ENCODE measurements around the gene LMBR1L.
"Not testable (repeated sequence)": the region's sequence is repeated elsewhere in the genome, so short reads cannot be mapped to it uniquely, and the experiment has no call there.

The LMBR1L gene, protein sequence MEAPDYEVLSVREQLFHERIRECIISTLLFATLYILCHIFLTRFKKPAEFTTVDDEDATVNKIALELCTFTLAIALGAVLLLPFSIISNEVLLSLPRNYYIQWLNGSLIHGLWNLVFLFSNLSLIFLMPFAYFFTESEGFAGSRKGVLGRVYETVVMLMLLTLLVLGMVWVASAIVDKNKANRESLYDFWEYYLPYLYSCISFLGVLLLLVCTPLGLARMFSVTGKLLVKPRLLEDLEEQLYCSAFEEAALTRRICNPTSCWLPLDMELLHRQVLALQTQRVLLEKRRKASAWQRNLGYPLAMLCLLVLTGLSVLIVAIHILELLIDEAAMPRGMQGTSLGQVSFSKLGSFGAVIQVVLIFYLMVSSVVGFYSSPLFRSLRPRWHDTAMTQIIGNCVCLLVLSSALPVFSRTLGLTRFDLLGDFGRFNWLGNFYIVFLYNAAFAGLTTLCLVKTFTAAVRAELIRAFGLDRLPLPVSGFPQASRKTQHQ

DNA sequence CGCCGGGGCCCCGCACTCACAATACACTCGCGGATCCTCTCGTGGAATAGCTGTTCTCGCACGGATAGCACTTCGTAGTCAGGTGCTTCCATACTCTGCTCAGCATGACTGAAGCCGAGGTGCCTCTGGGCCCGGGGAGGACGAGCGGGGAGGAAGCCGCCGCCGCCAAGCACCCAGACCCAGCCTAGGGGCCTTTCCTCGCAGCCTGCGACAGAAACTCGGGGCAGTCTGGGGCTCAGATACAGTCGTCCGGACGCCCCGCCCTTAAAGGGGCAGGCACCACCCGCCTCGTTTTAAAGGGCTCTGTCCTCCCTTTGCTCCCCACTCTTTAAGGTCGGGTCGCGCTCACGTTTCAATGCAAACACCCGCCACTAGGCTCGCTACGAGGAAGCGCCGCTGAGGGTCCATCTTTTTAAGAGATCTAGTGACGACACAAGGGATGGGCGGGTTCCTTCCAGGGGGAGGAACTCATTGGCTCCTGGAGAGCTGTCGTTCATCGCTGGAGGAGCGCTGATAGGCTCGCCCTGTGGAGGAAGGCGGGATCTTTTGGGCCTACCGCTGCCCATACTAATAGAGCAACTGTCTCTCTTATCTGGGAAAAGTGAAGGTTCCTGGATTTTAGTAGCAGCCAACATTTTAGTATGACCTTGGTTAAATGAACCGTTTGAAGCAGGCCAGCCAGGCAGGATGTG, at the start of gene LMBR1L:
Gene LMBR1L, minus strand, starts transcription at position 384 of the 692 bp plus-strand sequence. Its CDS starts 292 bp downstream, at position 92.
- H3K9me3 ChIP-seq (ENCODE audit: control insufficient read depth, insufficient read depth, low read depth, low read length), result 0 out of 2 replicates have a peak, but pooled peaks cover 6% of the 10 kb centered on the region
- H3K4me1 ChIP-seq (ENCODE audit: control insufficient read depth, insufficient read depth, low read length), result peaks cover 15% of the 10 kb centered on the region
- H3K9ac ChIP-seq (ENCODE audit: low read length), result peak within 1 kb of the TSS; percentile 73
- H3K27ac ChIP-seq (ENCODE audit: low read depth, low read length), result no peak within 1 kb of the TSS
- H3K4me3 ChIP-seq (ENCODE audit: low read depth, low read length), result peak within 1 kb of the TSS; percentile 91
- H3K27me3 ChIP-seq (ENCODE audit: control insufficient read depth, insufficient read depth, low read length), result no peaks in the 10 kb centered on the region
- peaks cover 15% of the 10 kb centered on the region for H3K36me3 ChIP-seq (ENCODE audit: control insufficient read depth, insufficient read depth, low read length)

DNA sequence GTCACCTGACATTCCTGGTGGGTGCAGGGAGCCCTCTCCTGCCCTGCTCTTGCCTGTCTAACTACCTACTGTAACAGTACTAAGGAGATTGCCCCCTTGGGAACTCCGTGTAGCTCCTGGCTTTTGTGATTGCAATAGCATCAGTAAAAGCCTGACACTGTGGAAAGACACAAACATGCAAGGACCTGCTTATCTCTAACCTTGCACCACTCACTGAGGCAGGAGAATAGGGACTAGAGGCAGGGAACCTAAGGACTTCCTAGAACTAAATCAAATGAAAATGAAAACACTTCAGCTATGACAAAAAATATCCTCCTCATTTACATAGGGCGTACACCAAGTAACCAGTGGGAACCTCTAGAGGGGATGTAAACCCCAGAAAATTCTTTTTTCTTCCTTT, 49.8 kb upstream of the LMBR1L start:
- H3K27me3 ChIP-seq (ENCODE audit: control insufficient read depth, insufficient read depth, low read length), result no peaks in the 10 kb centered on the region
- no peaks in the 10 kb centered on the region for H3K36me3 ChIP-seq (ENCODE audit: control insufficient read depth, insufficient read depth, low read length)
- H3K27ac ChIP-seq (ENCODE audit: low read depth, low read length), result no peak overlapping the region
- H3K9ac ChIP-seq (ENCODE audit: low read length), result no peak overlapping the region
- 0 out of 2 replicates have a peak, but pooled peaks cover 5% of the 10 kb centered on the region for H3K4me1 ChIP-seq (ENCODE audit: control insufficient read depth, insufficient read depth, low read length)
- H3K4me3 ChIP-seq (ENCODE audit: low read depth, low read length), result no peak overlapping the region
- no peaks in the 10 kb centered on the region for H3K9me3 ChIP-seq (ENCODE audit: control insufficient read depth, insufficient read depth, low read depth, low read length)

DNA sequence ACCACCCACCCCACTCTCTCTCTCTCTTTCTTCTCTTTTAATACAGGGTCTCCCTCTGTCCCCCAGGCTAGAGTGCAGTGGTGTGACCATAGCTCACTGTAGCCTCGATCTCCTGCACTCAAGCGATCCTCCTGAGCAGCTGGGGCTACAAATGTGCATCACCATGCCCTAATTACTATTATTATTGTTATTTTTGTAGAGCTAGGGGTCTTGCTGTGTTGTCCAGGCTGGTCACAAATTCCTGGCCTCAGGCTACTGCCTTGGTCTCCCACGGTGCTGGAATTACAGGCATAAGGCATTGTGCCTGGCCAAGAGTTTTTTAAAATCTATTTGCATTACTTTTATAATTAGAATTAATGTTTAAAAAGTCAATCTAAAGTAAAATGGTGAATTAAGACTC, 43.6 kb upstream of the LMBR1L start:
- no peaks in the 10 kb centered on the region for H3K27me3 ChIP-seq (ENCODE audit: control insufficient read depth, insufficient read depth, low read length)
- no peak overlapping the region for H3K9ac ChIP-seq (ENCODE audit: low read length)
- H3K4me1 ChIP-seq (ENCODE audit: control insufficient read depth, insufficient read depth, low read length), result no peaks in the 10 kb centered on the region
- H3K27ac ChIP-seq (ENCODE audit: low read depth, low read length), result no peak overlapping the region
- no peaks in the 10 kb centered on the region for H3K9me3 ChIP-seq (ENCODE audit: control insufficient read depth, insufficient read depth, low read depth, low read length)
- H3K4me3 ChIP-seq (ENCODE audit: low read depth, low read length), result no peak overlapping the region
- no peaks in the 10 kb centered on the region for H3K36me3 ChIP-seq (ENCODE audit: control insufficient read depth, insufficient read depth, low read length)

DNA sequence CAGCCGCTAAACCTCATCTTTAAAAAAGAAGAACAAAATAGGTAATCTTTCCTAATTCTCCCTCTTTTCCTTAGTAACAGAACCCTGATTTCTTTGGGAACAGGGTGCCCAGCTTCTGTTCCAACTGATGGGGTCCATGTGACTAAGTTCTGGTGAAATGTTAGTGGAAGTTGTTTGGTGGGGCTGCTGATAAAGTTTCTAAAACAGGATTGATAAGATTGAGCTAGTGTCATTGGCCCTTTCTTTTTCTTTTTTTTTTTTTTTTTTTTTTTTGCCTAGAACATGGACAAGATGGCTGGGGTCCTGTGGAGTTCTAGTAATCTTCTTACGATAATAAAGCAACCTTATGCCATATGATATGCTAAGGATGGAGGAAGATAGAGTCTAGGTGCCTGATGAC, 36.7 kb upstream of the LMBR1L start:
- no peaks in the 10 kb centered on the region for H3K27me3 ChIP-seq (ENCODE audit: control insufficient read depth, insufficient read depth, low read length)
- H3K27ac ChIP-seq (ENCODE audit: low read depth, low read length), result no peak overlapping the region
- no peak overlapping the region for H3K4me3 ChIP-seq (ENCODE audit: low read depth, low read length)
- no peaks in the 10 kb centered on the region for H3K9me3 ChIP-seq (ENCODE audit: control insufficient read depth, insufficient read depth, low read depth, low read length)
- H3K4me1 ChIP-seq (ENCODE audit: control insufficient read depth, insufficient read depth, low read length), result no peaks in the 10 kb centered on the region
- no peaks in the 10 kb centered on the region for H3K36me3 ChIP-seq (ENCODE audit: control insufficient read depth, insufficient read depth, low read length)
- H3K9ac ChIP-seq (ENCODE audit: low read length), result no peak overlapping the region

DNA sequence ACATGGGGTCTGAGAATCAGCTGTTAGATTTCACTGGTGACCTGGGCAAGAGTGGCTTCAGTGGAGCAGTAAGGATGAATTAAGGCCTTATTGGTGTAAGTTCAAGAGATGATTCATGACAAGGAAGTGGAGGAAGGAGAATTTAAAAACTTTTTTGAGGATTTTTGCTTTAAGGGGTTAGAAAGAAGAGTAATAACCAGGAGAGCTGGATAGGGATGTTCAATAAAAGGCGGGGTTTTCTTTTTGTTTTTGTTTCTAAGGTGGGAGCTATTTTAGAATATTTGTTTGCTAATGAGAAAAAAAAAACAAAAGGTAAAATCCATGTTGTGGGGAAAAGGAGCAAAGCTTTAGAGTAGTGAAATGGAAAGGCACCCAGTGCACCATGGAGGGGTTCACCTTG, 35.8 kb upstream of the LMBR1L start:
- Histone ChIP-seq H3K4me3 (ENCODE audit: low read depth, low read length) (no peak overlapping the region), H3K27ac (ENCODE audit: low read depth, low read length) (no peak overlapping the region), H3K9ac (ENCODE audit: low read length) (no peak overlapping the region), H3K4me1 (ENCODE audit: control insufficient read depth, insufficient read depth, low read length) (no peaks in the 10 kb centered on the region), H3K36me3 (ENCODE audit: control insufficient read depth, insufficient read depth, low read length) (no peaks in the 10 kb centered on the region), H3K27me3 (ENCODE audit: control insufficient read depth, insufficient read depth, low read length) (no peaks in the 10 kb centered on the region), H3K9me3 (ENCODE audit: control insufficient read depth, insufficient read depth, low read depth, low read length) (no peaks in the 10 kb centered on the region)

DNA sequence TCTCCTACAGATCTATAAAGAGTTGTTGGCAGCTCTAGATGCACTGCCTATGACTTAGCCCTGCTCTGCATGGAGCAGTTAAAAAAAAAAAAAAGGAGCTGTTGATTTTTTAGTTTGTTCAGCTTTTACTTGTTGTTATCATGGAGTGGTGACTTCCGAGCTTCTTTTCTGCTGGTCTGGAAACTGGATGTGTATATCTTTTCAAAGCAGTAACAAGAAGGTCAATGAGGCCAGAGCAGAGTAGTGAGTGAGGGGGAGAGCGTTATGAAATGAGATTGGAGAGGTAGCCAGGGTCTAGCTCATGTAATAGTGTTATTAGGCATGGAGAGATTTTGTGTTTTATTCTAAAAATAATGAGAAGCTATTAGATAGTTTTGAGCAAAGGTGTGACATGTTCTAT, 33.7 kb upstream of the LMBR1L start:
- H3K4me3 ChIP-seq (ENCODE audit: low read depth, low read length), result no peak overlapping the region

DNA sequence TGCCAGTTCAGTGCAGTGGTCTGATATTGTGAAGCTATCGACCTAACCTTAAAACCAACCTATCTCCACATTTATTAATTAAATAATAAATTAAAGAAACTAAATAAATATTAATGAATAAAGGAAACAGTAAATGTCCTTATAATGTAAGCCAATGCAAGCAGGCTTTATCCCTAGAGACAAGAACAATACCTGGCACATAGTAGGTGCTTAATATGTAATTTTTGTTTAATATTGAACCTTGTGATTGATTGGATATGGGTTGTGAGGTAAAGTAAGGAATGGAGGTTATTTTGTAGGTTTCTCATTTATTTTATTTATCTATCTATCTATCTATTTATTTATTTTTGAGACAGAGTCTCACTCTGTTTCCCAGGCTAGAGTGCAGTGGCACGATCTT, 28.4 kb upstream of the LMBR1L start:
- Histone ChIP-seq H3K27me3 (ENCODE audit: control insufficient read depth, insufficient read depth, low read length) (no peaks in the 10 kb centered on the region), H3K4me1 (ENCODE audit: control insufficient read depth, insufficient read depth, low read length) (no peaks in the 10 kb centered on the region), H3K9ac (ENCODE audit: low read length) (no peak overlapping the region), H3K27ac (ENCODE audit: low read depth, low read length) (no peak overlapping the region), H3K4me3 (ENCODE audit: low read depth, low read length) (no peak overlapping the region), H3K9me3 (ENCODE audit: control insufficient read depth, insufficient read depth, low read depth, low read length) (no peaks in the 10 kb centered on the region), H3K36me3 (ENCODE audit: control insufficient read depth, insufficient read depth, low read length) (no peaks in the 10 kb centered on the region)

More for the DNA sequence above, 33.7 kb upstream of the LMBR1L start:
- Histone ChIP-seq H3K4me1 (ENCODE audit: control insufficient read depth, insufficient read depth, low read length) (no peaks in the 10 kb centered on the region), H3K9ac (ENCODE audit: low read length) (no peak overlapping the region), H3K9me3 (ENCODE audit: control insufficient read depth, insufficient read depth, low read depth, low read length) (no peaks in the 10 kb centered on the region), H3K27ac (ENCODE audit: low read depth, low read length) (no peak overlapping the region), H3K36me3 (ENCODE audit: control insufficient read depth, insufficient read depth, low read length) (no peaks in the 10 kb centered on the region), H3K27me3 (ENCODE audit: control insufficient read depth, insufficient read depth, low read length) (no peaks in the 10 kb centered on the region)

DNA sequence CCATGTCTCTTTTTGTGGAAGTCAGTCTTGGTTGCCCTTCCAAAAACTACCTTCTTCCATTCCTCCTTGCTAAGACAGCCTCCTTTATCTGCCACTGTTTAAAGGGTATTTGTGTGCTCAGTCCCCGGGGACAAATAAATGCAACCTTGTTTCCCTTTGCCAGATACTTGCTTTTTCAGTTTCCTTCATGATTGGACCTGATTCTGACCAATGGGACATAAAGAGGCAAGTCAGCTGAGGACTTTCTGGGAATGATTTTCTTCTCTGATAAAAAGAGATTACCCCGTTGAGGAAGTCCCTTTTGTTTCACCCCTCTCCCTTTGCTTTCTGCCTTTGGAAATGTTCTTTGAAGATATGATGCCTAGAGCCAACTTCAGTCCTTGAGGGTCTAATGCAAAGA, 27.9 kb upstream of the LMBR1L start:
- no peak overlapping the region for H3K27ac ChIP-seq (ENCODE audit: low read depth, low read length)
- H3K9ac ChIP-seq (ENCODE audit: low read length), result no peak overlapping the region
- no peaks in the 10 kb centered on the region for H3K36me3 ChIP-seq (ENCODE audit: control insufficient read depth, insufficient read depth, low read length)
- no peaks in the 10 kb centered on the region for H3K9me3 ChIP-seq (ENCODE audit: control insufficient read depth, insufficient read depth, low read depth, low read length)
- no peak overlapping the region for H3K4me3 ChIP-seq (ENCODE audit: low read depth, low read length)
- no peaks in the 10 kb centered on the region for H3K4me1 ChIP-seq (ENCODE audit: control insufficient read depth, insufficient read depth, low read length)
- no peaks in the 10 kb centered on the region for H3K27me3 ChIP-seq (ENCODE audit: control insufficient read depth, insufficient read depth, low read length)

DNA sequence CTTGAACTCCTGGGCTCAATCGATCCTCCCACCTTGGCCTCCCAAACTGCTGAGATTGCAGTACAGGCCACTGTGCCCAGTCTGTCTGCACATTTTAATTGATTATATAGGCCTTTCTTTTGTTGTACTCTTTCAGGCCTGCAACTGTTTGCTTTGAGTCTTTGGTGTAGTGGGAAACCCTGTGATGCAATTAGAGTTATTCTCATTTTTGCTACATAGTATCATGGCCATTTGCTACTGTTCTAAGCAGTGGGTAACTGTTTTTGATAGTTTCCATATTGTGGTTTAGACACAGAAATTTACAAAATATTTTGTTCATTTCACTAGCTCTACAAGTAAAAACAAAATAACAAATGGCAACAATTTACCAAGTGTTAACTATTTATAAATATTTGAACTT, 26.8 kb upstream of the LMBR1L start:
- no peaks in the 10 kb centered on the region for H3K27me3 ChIP-seq (ENCODE audit: control insufficient read depth, insufficient read depth, low read length)
- H3K4me1 ChIP-seq (ENCODE audit: control insufficient read depth, insufficient read depth, low read length), result 0 out of 2 replicates have a peak, but pooled peaks cover 2% of the 10 kb centered on the region

DNA sequence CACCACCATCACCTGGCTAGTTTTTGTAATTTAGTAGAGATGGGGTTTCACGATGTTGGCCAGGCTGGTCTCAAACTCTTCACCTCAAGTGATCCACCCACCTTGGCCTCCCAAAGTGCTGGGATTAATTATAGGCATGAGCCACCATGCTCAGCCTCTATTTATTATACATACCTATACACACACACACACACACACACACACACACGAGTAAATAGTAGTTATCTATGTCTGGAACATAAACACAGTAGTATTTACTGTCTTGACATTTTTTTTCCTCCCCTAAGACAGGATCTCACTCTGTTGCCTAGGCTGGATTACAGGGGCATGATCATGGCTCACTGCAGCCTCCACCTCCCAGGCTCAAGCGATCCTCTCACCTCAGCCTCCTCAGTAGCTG, 26.4 kb upstream of the LMBR1L start:
- H3K27ac ChIP-seq (ENCODE audit: low read depth, low read length); H3K9ac ChIP-seq (ENCODE audit: low read length); H3K36me3 ChIP-seq (ENCODE audit: control insufficient read depth, insufficient read depth, low read length); H3K9me3 ChIP-seq (ENCODE audit: control insufficient read depth, insufficient read depth, low read depth, low read length); H3K4me1 ChIP-seq (ENCODE audit: control insufficient read depth, insufficient read depth, low read length); H3K4me3 ChIP-seq (ENCODE audit: low read depth, low read length); H3K27me3 ChIP-seq (ENCODE audit: control insufficient read depth, insufficient read depth, low read length): not testable (repeated sequence)

More for the DNA sequence above, 26.8 kb upstream of the LMBR1L start:
- Histone ChIP-seq H3K36me3 (ENCODE audit: control insufficient read depth, insufficient read depth, low read length) (no peaks in the 10 kb centered on the region), H3K4me3 (ENCODE audit: low read depth, low read length) (no peak overlapping the region), H3K27ac (ENCODE audit: low read depth, low read length) (no peak overlapping the region), H3K9ac (ENCODE audit: low read length) (no peak overlapping the region), H3K9me3 (ENCODE audit: control insufficient read depth, insufficient read depth, low read depth, low read length) (no peaks in the 10 kb centered on the region)

DNA sequence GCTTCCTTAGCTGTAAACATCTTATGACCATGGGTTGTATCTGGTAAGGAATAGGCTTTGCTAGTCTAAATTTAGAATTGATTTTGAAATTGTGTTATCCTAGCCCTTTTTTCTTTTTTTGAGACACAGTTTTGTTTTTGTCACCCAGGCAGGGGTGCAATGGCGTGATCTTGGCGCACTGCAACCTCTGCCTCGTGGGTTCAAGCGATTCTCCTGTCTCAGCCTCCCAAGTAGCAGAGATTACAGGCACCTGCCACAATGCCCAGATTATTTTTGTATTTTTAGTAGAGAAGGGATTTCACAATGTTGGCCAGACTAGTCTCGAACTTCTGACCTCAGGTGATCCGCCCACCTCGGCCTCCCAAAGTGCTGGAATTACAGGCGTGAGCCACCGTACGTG, 22.9 kb upstream of the LMBR1L start:
- H3K4me1 ChIP-seq (ENCODE audit: control insufficient read depth, insufficient read depth, low read length), result peaks cover 13% of the 10 kb centered on the region
- H3K27me3 ChIP-seq (ENCODE audit: control insufficient read depth, insufficient read depth, low read length), result no peaks in the 10 kb centered on the region
- H3K9me3 ChIP-seq (ENCODE audit: control insufficient read depth, insufficient read depth, low read depth, low read length), result no peaks in the 10 kb centered on the region
- no peak overlapping the region for H3K27ac ChIP-seq (ENCODE audit: low read depth, low read length)
- peaks cover 22% of the 10 kb centered on the region for H3K36me3 ChIP-seq (ENCODE audit: control insufficient read depth, insufficient read depth, low read length)
- no peak overlapping the region for H3K4me3 ChIP-seq (ENCODE audit: low read depth, low read length)
- H3K9ac ChIP-seq (ENCODE audit: low read length), result no peak overlapping the region

Measured in HUES6 (cell line).